H1 (cell line): Measurements from ENCODE around the gene CCDC192. TPM values are rescaled to one million over a fixed set of nuclear protein-coding genes. Genes with fewer than 3 reads are reported as not detected.

Experiments
- BCL11A ChIP-seq, 2 experiments: IDR thresholded peaks; one replicate each; pipeline ENCODE4 v1.6.1; 2011; ENCODE audit warnings: low read depth in 2 of 2, low read length in 2 of 2, mild to moderate bottlenecking in 2 of 2
- NANOG ChIP-seq: IDR thresholded peaks from 2 replicates; pipeline ENCODE4 v1.6.1; 2011; ENCODE audit warnings: low read length, low read depth, mild to moderate bottlenecking, inconsistent platforms; ENCODE audit not compliant: insufficient read depth, poor library complexity, severe bottlenecking
- RBBP5 ChIP-seq: IDR thresholded peaks from 2 replicates; pipeline ENCODE4 v1.7.1; 2012; ENCODE audit warnings: low read depth, mild to moderate bottlenecking, inconsistent platforms, low read length, moderate library complexity, borderline replicate concordance
- SIN3A ChIP-seq, 2 experiments: IDR thresholded peaks in 1 of 2; conservative IDR thresholded peaks in 1 of 2; 2 replicates each; pipeline ENCODE4 v1.6.1; 2011 to 2012; ENCODE audit warnings: low read length in 2 of 2, improper control_type of control experiment in 1 of 2, low read depth in 1 of 2, mild to moderate bottlenecking in 1 of 2
- SIRT6 ChIP-seq: IDR thresholded peaks from one replicate; pipeline ENCODE4 v1.7.1; 2012; ENCODE audit warnings: low read length, inconsistent platforms
- YY1 ChIP-seq: IDR thresholded peaks from 2 replicates; pipeline ENCODE4 v1.6.1; 2011; ENCODE audit warnings: low read depth, mild to moderate bottlenecking, low read length
- polyA plus RNA-seq, 7 experiments: library from polyadenylated mRNA; depleted of rRNA in 3 of 7; stranded (reverse) in 5 of 7; unstranded in 2 of 7; fragments of >200 nt in 5 of 7; fragments of 200-250 nt in 2 of 7; gene quantifications; 1 replicate in 5 of 7; 2 replicates in 1 of 7; 4 replicates in 1 of 7; pipeline versions ENCODE4 v1.2.1 to v1.2.3, GENCODE V29; 2011 to 2013; ENCODE audit warnings: missing spikeins in 2 of 7, mixed read lengths in 2 of 7
- total RNA-seq: library from RNA; stranded (reverse); fragmentation: NEBNext Ultra II Directional; extraction: Animal tissue kit (Norgen Biotek cat#: 25700); gene quantifications from 2 replicates; pipeline ENCODE4 v1.2.1, GENCODE V29; 2021
- TF ChIP-seq, protein P1 (sequence below): IDR thresholded peaks from 2 replicates; pipeline ENCODE4 v1.6.1; 2011; ENCODE audit warnings: low read length, improper control_type of control experiment

The CCDC192 gene
- total and polyA plus RNA-seq, 2 of the 8 experiments (the other 6 are each of a cell fraction or from before 2014, with no cell fraction given): 0.61 TPM; not detected in 1

DNA sequence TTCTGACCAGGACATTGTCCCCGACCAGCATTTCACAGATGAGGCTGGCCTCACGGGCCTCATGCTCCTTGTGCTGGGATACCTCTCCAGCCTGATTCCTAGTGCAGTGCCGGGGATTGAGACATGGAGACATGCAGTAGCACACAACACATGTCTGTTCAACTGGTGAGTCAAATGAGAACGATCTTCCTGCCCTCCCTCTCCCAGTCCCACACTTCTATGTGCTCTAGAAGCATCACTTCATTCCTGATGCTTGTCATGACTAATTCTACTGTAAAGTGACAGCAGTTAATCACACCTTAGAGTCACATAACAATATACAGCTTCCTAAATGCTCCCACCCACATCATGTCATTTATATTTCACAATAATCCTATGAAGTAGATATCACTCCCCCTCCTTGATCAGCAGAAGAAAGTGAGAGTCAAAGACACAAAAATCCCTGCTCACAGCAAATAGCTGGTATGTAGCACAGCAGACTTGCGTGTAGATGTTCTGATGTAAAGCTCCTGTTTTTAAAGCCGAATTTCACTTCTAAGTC is 101.8 kb downstream of the CCDC192 start (continued):
- TF ChIP-seq, protein P1, sequence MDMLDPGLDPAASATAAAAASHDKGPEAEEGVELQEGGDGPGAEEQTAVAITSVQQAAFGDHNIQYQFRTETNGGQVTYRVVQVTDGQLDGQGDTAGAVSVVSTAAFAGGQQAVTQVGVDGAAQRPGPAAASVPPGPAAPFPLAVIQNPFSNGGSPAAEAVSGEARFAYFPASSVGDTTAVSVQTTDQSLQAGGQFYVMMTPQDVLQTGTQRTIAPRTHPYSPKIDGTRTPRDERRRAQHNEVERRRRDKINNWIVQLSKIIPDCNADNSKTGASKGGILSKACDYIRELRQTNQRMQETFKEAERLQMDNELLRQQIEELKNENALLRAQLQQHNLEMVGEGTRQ: no peak
- TF ChIP-seq BCL11A (IDR thresholded peaks at IDR 0.05; ENCODE audit: low read depth in 2 of 2, low read length in 2 of 2): no peak
- TF ChIP-seq SIRT6: no peak
- TF ChIP-seq RBBP5: no peak
- TF ChIP-seq NANOG: no peak
- no peak for TF ChIP-seq YY1
- no peak for TF ChIP-seq SIN3A (conservative IDR thresholded peaks at IDR 0.05 in 1 of 2, IDR thresholded peaks at IDR 0.05 in 1 of 2; ENCODE audit: low read depth in 1 of 2, low read length in 2 of 2)
